HG03460 (cell line): ENCODE results near the gene ARHGEF11.
"Not testable (repeated sequence)": the region's sequence is repeated elsewhere in the genome, so short reads cannot be mapped to it uniquely, and the experiment has no call there.

Experiments
- ATAC-seq: cut with Tn5 transposase; IDR thresholded peaks from one replicate; pipeline ENCODE4 v1.9.1; 2021; ENCODE audit not compliant: unreplicated experiment

ARHGEF11 gene

GRCh38 chr1:156931974-156932710 lies 113.4 kb downstream of the ARHGEF11 start:
- ATAC-seq, result no peak

- ATAC-seq, result no peak
Measured at GRCh38 chr1:156931211-156931952, 114.2 kb downstream of the ARHGEF11 start.

- no peak for ATAC-seq
Measured at GRCh38 chr1:156930483-156930882, 115.1 kb downstream of the ARHGEF11 start.

GRCh38 chr1:156929596-156930238 lies 115.8 kb downstream of the ARHGEF11 start:
- no peak for ATAC-seq

- no peak for ATAC-seq
Measured at GRCh38 chr1:156928043-156928602, 117.4 kb downstream of the ARHGEF11 start.

- ATAC-seq, result no peak
Measured at GRCh38 chr1:156927215-156928042, 118.1 kb downstream of the ARHGEF11 start.

GRCh38 chr1:156926695-156927094 lies 118.8 kb downstream of the ARHGEF11 start:
- ATAC-seq, result not testable (repeated sequence)

- no peak for ATAC-seq
Measured at GRCh38 chr1:156926175-156926574, 119.4 kb downstream of the ARHGEF11 start.

GRCh38 chr1:156925154-156926010 lies 120.2 kb downstream of the ARHGEF11 start:
- no peak for ATAC-seq

- ATAC-seq, result no peak
Measured at GRCh38 chr1:156924478-156925153, 120.9 kb downstream of the ARHGEF11 start.

- no peak for ATAC-seq
Measured at GRCh38 chr1:156923670-156924477, 121.7 kb downstream of the ARHGEF11 start.

- no peak for ATAC-seq
Measured at GRCh38 chr1:156922986-156923669, 122.4 kb downstream of the ARHGEF11 start.

GRCh38 chr1:156921053-156921529 lies 124.5 kb downstream of the ARHGEF11 start:
- no peak for ATAC-seq

- no peak for ATAC-seq
Measured at GRCh38 chr1:156920233-156921052, 125.1 kb downstream of the ARHGEF11 start, which contains the start of gene LRRC71. LRRC71 (plus strand) TSS chr1:156920632; CDS start chr1:156920804, 172 bp downstream.

GRCh38 chr1:156914440-156914856 lies 131.1 kb downstream of the ARHGEF11 start:
- no peak for ATAC-seq

GRCh38 chr1:156913809-156914387 lies 131.6 kb downstream of the ARHGEF11 start:
- ATAC-seq, result no peak
